Tongue (tissue), 2 donors: ENCODE results near the gene GANC. TPM values are rescaled to one million over a fixed set of nuclear protein-coding genes. Genes with fewer than 3 reads are reported as not detected.
A peak's percentile ranks its signal among the peaks of the same experiment; 100 is the strongest.
"Not testable (repeated sequence)": the region's sequence is repeated elsewhere in the genome, so short reads cannot be mapped to it uniquely, and the experiment has no call there.

ENCODE experiments used
- DNase-seq: peaks from one replicate; pipeline ENCODE4 v3.0.0-alpha.2; 2015
- total RNA-seq: library from RNA; depleted of rRNA; stranded (reverse); fragments of >200 nt; gene quantifications from one replicate; pipeline ENCODE4 v1.2.3, GENCODE V29; 2014

The GANC gene
- total RNA-seq, 1 donor from 2014 or later, result 23.8 TPM

GRCh38 chr15:42284551-42284950 lies 11.6 kb downstream of the GANC start:
- DNase-seq, result no peak

DNA sequence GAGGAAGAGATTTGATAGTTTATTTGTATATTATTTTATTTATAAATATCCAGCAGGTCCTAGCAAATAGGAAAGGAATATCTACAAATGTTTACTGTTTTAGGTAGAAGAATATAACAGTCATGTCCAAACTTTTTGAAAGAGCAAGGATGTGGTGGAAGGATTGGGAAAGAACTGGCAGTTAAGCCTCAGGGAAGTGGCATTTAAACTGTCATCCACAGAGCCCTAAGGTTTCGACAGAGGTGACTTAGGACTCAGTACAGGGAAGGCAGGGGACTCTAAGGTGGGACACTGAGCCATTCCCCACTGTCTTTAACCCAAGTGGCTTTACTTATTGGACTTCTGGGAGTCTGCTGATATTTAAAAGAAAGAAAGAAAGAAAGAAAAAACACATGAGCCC lies 12.0 kb downstream of the GANC start:
- no peak for DNase-seq

GRCh38 chr15:42286445-42287029 lies 13.5 kb downstream of the GANC start:
- no peak for DNase-seq

DNA sequence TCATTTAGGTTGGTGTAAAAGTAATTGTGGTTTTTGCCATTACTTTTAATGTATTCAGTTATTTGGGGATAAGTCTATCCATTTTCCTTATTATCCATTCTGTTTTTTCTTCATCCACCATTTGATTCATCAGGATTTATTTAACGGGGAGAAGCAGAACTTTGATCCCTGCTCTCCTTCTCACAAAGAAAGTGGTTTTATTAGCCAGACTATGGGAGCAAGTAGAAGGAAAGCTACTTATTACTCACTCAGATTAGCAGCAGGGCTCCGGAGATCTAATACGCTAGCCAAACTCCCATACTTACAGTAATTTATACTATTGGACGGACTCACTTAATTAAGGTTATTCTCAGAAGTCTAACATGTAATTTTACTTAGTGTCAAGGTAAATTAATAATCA lies 14.9 kb downstream of the GANC start:
- DNase-seq, result no peak

- DNase-seq, result no peak
These were observed 16.2 kb downstream of the GANC start for GRCh38 chr15:42289166-42289565.

DNA sequence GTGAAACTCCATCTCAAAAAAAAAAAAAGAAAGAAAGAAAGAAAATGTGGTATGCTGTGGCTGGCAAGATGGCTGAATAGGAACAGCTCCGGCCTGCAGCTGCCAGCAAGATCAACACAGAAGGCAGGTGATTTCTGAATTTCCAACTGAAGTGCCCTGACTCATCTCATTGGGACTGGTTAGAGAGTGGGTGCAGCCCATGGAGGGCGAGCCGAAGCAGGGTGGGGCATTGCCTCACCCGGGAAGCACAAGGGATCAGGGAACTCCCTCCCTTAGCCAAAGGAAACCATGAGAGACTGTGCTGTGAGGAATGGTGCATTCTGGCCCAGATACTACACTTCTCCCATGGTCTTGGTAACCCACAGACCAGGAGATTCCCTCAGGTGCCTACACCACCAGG lies 28.0 kb downstream of the GANC start:
- not testable (repeated sequence) for DNase-seq

- DNase-seq, result no peak
These were observed 33.7 kb downstream of the GANC start for GRCh38 chr15:42306681-42307080.

DNA sequence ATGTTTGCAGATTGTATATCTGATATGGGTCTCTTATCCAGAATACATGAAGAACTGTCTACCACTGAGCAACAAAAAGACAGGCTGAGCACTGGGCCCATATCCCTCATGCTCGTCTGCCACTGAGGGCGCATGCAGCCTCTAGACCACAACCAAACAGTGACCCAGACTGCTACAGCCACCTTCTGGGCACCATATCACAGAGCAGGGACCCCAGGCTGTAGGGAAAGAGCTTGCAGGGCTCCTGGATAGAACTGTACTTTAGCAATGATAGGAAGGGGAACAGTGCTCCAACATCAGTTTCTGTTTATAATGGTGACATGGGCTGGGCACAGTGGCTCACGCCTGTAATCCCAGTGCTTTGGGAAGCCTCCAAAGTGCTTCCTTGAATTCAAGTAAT lies 40.5 kb downstream of the GANC start:
- DNase-seq, result no peak

- DNase-seq, result no peak
These were observed 41.8 kb downstream of the GANC start for GRCh38 chr15:42314818-42315217.

DNA sequence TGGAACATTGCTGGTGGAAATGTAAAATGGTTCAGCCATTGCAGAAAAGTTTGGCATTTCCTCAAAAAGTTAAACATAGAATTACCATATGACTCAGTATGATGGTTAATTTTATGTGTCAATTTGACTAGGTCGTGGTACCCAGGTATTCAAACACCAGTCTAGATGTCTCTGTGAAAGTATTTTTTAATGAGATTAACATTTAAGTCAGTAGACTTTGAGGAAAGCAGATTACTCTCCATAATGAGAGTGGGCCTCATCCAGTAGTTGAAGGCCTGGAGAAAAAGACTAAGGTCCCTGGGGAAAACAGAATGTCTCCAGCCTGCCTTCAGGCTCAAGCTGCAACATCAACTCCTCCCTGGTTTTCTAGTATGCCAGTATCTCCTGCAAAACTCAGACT lies 42.5 kb downstream of the GANC start:
- no peak for DNase-seq

DNA sequence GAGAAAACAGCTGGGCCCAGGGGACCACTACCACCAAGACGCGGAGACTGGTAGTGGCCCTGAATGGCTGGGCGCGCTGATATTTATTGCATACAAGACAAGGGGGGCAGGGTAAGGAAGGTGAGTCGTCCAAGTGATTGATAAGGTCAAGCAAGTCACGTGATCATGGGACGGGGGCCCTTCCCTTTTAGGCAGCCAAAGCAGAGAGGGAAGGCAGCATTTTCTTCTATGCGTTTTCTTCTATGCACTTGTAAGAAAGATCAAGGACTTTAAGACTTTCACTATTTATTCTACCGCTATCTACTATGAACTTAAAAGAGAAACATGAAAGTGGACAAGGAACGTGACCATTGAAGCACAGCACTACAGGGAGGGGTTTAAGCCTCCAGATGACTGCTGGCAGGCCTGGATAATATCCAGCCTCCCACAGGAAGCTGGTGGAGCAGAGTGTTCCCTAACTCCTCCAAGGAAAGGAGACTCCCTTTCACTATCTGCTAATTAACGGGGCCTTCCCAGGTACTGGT lies 43.3 kb downstream of the GANC start:
- DNase-seq, result not testable (repeated sequence)

DNA sequence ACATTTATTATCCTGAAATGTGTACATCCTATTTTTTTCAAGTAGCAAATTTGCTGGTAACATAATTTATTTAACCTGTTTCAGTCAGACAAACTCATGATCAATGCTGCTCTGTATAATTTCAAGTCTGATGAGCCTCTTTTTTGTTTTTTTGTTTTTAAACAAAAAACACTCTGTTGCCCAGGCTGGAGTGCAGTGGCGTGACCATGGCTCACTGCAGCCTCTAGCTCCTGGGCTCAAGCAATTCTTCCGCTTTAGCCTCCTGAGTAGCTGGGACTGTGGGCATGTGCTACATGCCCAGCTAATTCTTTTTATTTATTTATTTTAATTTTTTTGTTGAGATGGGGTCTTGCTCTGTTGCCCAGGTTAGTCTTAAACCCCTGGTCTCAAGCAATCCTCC lies 46.2 kb downstream of the GANC start:
- DNase-seq, result no peak

DNA sequence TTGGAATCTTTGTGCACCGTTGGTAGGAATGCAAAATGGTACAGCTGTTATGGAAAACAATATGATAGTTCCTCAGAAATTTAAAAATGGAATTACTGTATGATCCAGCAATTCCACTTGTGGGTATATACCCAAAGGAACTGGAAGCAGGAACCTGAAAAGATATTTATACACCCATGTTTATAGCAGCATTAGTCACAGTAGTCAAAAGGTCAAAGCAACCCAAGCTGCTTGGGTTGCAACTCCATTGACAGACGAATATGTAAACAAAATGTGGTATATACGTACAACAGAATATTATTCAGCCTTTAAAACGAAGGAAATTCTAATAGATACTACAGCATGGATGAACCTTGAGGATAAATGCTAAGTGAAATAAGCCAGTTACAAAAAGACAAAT lies 51.3 kb downstream of the GANC start:
- DNase-seq, result no peak

GRCh38 chr15:42329161-42329560 lies 56.2 kb downstream of the GANC start:
- DNase-seq, result no peak

DNA sequence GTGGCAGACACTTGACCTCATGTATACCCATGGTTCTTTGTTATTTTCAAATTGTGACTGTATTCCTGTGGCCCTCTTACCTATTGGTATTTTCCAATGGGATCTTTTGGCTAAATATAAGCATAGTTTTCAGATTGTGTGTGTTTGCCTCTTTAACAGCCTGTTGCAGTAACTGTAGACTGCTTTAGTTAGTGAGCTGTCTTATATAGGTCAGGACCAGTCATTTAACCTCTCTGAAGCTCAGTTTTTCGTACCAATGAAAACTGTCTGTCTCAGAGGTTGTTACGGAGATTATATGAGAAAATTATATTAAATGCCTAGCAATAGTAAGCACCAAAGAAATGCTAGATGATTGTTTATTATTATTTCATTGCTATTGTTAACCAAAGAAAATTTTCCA lies 57.0 kb downstream of the GANC start:
- DNase-seq, result no peak

GRCh38 chr15:42331235-42331634 lies 58.2 kb downstream of the GANC start:
- peak; percentile 69 for DNase-seq

DNA sequence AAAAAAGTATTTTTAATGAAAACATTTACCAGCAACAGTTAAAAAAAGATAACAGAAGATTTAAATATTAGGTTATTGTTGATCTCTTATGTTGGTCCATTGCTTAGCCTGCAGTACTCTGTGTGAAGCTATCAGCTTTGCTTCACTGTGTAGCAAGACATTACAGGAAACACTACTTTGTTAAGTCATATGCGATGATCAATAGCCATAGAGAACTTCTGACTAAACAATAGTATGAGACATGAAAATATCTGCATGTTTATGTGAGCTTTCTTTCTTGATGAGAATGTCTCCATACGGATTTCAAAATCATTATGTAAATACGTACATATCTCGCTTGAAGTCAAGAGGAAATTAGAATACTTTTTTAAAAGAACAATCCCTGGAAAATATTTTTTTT lies 59.3 kb downstream of the GANC start:
- DNase-seq, result no peak

DNA sequence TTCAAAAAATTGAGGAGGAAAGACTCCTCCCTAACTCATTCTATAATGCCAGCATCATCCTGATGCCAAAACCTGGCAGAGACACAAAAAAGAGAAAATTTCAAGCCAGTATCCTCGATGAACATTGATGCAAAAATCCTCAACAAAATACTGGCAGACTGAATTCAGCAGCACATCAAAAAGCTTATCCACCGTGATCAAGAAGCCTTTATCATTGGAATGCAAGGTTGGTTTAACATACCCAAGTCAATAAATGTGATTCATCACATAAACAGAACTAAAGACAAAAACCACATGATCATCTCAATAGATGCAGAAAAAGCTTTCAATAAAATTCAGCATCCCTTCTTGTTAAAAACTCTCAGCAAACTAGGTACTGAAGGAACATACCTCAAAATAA lies 62.1 kb downstream of the GANC start:
- DNase-seq, result no peak

- DNase-seq, result not testable (repeated sequence)
These were observed 63.6 kb downstream of the GANC start for GRCh38 chr15:42336650-42337049.

GRCh38 chr15:42337104-42337503 lies 64.1 kb downstream of the GANC start:
- not testable (repeated sequence) for DNase-seq

DNA sequence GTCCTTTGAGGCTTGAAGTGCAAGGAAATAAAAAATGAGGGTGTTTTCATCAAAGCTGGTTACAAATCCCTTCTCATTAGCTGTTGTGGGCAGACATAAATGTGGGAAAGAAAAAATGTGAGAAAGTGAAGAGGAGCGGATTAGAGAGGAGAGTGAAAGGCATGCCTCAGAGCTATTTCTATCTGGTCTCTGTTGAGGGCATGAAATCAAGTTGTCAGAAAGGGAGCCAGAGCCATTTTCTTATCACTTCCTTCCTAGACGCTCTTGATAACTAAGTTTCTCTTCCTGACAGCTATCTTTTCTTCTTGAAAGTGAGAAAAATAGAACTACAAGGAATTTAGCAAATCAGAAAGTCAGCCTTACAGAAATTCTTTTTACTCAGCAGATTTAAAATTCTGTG lies 65.5 kb downstream of the GANC start:
- peak; percentile 29 for DNase-seq

GRCh38 chr15:42343596-42344232 lies 70.7 kb downstream of the GANC start:
- DNase-seq, result no peak

DNA sequence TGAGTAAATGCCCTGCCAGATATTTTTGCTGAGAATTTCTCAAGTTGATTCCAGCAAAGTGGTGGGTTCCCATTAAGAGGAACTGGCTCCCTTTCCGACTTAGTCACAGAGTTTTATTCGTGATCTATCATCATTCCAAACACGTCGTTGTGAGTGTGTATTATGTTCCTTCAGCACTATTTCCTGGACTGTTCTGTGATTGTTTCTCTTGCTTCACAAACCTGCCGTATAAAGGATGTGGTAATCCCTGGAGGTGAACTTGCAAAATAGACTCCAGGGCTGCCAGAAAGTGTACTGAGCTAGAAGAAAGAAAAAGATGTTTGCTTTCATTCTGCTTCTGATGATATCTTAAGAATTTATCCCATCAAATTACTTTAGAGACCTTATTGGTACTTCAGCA lies 71.8 kb downstream of the GANC start:
- peak; percentile 35 for DNase-seq

DNA sequence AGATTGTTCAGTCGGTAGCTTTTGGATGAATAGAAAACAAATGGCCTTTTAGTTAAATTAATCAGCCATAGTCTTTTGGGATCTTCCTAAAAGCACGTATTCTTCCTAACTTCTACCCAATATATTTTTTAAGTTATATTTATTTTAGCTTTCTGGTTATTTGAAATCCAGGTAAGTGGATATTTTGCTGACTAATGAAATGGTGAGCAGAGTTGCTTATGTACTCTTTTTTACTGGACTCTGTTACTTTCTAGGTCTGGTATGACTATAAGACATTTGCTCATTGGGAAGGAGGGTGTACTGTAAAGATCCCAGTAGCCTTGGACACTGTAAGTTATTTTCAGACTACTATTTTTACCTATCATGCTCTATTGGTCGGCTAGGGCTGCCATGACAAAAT lies 72.5 kb downstream of the GANC start:
- DNase-seq, result no peak
